Skin of body (tissue), 2 donors: Measurements from ENCODE around the gene GPATCH8. TPM values are rescaled to one million over a fixed set of nuclear protein-coding genes. Genes with fewer than 3 reads are reported as not detected.

Experiments used
- DNase-seq: peaks from one replicate; lab custom pipeline; 2025; lab: John Stamatoyannopoulos, UW
- total RNA-seq: library from RNA; depleted of rRNA; stranded (reverse); fragments of >200 nt; gene quantifications from one replicate; pipeline ENCODE4 v1.2.3, GENCODE V29; 2014

GPATCH8 gene
- total RNA-seq, 1 donor from 2014 or later = 32.4 TPM

DNA sequence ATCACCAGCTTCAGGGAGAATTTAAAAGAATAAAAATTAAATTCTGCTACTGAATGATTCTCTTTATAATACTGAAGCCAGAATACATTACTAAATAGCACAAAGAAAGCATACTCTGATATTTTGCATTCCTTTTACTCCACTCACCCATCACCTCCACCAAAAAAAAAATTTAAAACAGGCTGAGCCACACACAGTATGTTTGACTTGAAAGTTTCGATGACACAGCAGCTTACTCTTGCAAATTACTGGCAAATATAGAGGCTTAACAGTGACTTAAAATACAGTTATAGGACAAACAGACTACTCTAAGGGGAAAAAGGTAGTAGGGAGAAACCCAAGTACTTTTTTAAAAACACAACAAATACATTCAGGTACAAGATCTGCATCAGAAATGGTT is 39.2 kb downstream of the GPATCH8 start:
- no peak for DNase-seq

GRCh38 chr17:44451832-44452231 is 51.4 kb downstream of the GPATCH8 start:
- no peak for DNase-seq

- DNase-seq = no peak
Measured at GRCh38 chr17:44451016-44451627, 52.1 kb downstream of the GPATCH8 start.

GRCh38 chr17:44448412-44448811 is 54.8 kb downstream of the GPATCH8 start:
- DNase-seq = no peak

DNA sequence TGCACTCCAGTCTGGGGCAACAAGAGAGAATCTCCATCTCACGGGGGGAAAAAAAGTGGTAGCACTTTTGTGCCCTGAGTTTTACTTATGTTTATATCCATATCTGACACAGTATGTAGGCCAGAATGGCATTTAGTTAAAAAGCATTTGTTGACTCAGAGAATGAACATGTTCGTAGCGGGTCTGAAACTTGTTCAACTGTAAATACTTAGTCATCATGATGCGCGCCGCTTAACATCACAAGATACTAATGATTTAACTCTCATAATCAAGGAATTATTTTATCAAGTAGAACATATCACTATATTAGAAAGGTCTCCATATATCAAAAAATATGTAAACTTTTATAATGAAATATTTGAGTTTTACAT is 58.5 kb downstream of the GPATCH8 start:
- no peak for DNase-seq

- DNase-seq = no peak
Measured at GRCh38 chr17:44442806-44443205, 60.4 kb downstream of the GPATCH8 start.

DNA sequence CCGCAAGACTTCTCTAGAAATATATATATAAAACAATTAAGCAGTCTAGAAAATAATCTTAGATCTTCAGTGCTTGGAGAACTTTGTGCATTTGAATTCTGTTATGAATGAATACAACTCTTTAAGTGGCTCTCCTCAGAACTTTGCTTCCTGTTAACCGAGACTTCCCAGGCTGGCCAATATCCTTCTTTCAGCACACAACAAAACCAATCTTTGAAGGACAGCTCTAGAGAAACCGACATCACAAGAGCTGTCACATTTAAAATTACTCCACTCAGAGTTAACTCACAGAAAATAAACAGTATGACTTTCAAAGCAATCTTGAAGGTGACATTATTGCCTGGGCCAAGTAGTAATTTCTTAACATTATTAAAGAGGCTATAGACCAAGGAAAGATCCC is 64.0 kb downstream of the GPATCH8 start:
- no peak for DNase-seq

DNA sequence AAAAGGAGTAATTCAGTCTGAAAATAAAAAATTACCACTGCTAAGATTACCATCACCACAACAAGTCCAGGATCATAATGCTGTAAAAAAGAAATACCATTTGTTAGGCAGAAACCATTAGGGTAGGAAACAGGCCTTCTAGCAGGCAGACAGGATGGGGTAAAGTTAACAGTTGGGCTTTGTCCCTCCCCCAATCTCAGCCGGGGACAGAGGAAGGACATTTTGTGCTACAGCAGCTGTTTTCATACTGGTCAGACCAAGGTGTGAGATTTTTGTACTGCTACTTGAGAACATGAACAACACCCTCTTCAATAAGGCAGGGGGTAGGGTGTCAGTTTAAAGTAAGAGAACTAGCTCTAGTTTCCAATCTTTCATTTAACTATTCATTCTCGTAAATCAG is 64.6 kb downstream of the GPATCH8 start:
- no peak for DNase-seq

DNA sequence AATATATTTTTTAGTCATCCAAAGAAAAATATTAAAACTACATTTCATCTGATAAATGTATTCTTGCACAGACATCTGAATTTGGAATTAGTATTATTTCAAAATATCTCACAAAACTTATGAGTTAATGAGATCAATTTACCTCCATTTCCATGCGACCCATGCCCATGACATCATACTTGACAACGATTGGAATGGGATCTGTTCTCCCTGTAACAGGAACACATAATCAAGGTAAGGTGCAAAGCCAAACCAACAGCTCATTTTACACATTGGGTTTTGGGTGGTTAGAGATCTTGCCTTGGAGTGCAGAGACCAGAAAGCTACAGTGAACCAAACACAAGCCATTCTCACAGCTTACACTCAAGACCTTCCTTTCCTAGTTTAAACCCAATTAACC is 66.9 kb downstream of the GPATCH8 start:
- no peak for DNase-seq

DNA sequence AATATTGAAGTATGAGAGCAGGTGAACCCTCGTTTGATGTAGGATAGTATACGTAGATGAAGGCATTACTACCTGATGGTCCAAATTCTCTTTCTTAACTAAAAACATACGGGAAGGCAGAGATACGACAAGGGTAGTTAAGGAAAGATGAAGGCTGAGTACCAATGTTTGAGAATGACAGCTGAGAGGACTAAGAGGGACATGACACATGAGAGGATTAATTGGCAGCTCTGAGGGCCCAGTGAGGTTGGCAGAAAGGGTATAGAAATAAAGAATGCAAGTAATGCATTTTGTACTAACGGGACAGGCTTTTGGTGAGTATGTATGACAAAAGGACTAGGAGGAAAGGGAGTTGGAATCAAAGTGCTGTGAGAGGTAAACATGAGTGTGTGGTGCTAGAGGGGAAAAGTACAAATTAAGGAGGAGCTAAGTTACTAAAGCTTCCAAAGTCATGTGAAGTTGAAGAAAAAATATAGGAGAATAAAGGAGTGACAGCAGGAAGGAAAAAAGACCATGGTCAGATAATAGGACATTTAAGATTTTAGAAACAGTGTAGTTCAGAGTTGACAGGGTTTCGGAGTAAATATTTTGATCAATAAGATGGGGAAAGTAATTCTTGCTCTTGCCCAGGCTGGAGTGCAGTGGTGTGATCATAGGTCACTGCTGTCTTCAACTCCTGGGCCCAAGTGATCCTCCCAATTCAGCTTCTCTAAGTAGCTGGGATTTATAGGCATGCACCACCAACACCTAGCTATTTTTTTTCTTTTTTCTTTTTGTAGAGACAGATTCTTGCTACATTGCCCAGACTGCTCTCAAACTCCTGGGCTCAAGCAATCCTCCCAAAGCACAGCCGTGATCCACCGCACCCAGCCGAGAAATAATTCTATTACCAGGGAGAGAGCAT is 70.7 kb downstream of the GPATCH8 start:
- DNase-seq = no peak

DNA sequence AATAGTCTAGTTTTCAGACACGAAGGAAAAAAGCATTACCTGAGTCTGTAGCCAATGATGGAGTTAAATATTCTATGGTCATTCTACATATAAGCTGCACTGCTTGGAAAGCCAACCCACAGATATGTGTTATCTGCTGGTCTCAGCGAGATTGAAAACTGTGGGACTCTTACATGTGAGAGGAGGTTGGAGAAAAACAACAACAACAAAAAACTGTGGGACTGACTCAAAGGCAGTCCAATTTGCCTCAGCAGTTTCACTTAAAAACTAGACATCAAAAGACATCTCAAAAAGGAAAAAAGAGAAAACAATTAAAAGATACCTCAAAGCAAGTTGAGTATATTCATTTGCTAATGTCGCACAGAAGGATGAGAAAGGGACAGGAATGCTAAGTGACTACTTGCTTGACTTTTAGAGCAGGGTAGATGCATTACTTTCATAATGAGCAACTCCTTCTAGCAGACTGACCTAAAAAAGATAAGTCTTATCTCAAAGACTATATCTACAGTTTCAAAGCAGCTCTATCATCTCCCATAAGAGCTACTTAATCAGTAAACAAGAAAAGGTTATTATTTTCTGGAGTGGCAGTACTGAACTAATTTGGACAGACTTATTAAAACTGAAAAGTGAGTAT is 78.3 kb downstream of the GPATCH8 start:
- DNase-seq = no peak

DNA sequence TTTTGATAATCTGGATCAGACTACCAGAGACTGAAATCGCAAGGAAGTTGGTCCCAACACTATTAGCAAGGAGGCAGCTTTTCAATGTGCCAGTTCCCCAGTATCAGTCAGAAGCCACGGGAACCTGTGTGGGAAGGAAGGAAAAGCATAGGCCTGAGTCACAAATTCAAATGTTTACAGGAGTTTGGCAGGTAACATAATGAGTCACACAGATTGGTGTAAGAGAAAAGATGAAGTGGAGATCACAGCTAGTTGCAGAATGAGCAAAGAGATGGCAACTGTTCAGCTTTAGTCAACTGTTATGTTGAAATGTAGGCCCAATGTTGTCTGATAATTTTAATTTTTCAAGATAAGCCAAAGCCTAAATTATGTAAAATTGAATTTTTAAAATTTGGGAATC is 85.7 kb downstream of the GPATCH8 start:
- no peak for DNase-seq

DNA sequence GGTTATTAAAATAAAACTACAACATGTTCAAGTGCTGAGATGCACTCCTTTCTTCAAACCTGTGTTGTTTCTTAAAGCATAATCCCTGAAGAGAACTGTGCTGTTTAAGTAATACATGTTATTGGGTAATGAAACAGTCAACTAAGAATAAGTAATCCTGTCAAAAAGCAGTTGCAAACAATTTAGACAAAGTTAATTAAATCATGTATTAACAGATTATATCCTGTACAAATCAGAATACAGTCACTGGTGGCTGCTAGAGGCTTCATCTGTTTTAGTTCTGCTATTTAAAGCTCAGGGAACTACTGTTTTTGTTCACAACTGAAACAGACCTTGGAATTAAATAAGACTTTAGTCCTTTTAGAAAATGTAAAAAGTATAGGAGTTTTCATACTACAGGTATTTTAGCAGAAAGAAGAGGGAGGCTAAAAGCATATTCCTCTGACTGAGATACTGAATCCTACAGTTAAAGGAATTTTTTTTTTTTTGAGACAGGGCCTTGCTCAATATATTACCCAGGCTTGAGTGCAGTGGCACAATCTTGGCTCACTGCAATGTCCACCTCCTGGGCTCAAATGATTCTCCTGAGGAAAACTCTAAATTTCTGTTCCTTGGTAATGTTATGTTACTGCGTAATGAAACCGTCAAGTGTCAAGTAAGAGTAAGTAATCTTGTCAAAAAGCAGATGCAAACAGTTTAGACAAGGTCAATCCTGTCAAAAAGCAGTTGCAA is 86.5 kb downstream of the GPATCH8 start:
- DNase-seq = no peak

DNA sequence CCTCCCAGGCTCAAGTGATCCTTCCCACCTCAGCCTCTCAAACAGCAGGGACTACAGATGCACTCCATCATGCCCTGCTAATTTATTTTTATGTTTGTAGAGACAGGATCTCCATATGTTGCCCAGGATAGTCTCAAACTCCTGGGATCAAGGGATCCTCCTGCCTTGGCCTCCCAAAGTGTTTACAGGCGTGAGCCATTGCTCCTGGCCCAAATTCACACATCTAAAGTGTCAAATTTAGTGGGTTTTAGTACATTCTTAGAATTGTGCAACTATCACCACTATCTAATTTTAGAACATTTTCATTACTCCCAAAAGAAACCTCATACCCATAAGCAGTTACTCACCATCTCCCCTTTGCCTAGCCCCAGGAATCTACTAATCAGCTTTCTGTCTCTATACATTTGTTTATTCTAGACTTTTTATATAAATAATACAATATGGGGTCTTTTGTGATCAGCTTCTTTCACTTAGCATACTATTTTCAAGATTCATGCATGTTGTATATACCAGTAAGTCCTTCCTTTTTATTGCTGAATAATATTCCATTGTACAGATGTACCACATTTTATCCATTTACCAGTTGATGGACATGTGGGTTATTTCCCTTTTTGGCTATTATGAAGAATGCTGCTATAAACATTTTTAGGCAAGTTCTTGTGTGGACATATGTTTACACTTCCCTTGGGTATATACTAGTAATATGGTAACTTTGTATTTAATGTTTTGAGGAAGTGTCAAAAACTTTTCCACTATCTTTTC is 88.6 kb downstream of the GPATCH8 start:
- no peak for DNase-seq

DNA sequence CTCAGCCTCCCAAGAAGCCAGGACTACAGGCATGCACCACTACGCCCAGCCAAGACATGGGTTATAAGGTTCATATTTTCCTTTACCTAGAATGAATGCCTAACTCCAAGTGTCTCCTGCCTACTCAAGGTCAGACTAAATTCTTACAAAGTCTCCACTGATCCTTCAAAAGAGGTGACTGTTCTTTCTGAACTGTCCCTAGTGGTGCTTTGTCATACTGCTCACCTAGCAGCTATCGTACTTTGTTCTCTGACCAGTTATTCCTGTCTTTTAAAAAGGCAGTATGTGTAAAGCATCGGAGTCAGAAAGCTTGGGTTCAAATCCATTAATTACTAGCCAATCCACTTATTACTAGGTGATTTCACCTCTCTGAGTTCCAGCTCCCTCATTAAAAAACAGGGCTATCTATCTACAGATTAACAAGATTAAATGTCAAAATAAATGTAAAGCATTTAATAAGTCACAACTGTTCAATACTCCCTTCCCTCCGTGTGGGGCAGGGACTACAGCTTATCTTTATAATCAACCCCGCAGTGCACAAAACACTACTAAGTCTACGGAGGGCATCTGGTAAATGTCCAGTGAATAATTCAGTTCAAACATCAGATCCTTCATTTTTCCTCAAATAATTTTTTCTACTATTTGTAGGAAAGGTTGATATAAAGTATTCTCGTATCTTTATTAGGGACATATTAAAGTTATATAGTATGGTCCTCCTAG is 93.7 kb downstream of the GPATCH8 start:
- DNase-seq = no peak

GRCh38 chr17:44408786-44409185 is 94.4 kb downstream of the GPATCH8 start:
- no peak for DNase-seq

- no peak for DNase-seq
Measured at GRCh38 chr17:44402564-44403172, 100.5 kb downstream of the GPATCH8 start.

- DNase-seq = no peak
Measured at GRCh38 chr17:44400226-44400847, 102.9 kb downstream of the GPATCH8 start.
